A204.1 (cell line): ENCODE measurements around the gene IER5.

Experiments
- FAIRE-seq: peaks from 2 replicates; lab custom pipeline; 2012; peaks lifted over from hg19 to GRCh38; lab: Jason Lieb, UNC

Gene IER5

GRCh38 chr1:181077576-181078242 lies 10.8 kb upstream of the IER5 start:
- no peak for FAIRE-seq

GRCh38 chr1:181079382-181079781 lies 9.1 kb upstream of the IER5 start:
- no peak for FAIRE-seq

GRCh38 chr1:181079920-181080319 lies 8.6 kb upstream of the IER5 start:
- FAIRE-seq: no peak

GRCh38 chr1:181080556-181080955 lies 7.9 kb upstream of the IER5 start:
- no peak for FAIRE-seq

- no peak for FAIRE-seq
Measured at GRCh38 chr1:181081395-181081794, 7.1 kb upstream of the IER5 start.

DNA sequence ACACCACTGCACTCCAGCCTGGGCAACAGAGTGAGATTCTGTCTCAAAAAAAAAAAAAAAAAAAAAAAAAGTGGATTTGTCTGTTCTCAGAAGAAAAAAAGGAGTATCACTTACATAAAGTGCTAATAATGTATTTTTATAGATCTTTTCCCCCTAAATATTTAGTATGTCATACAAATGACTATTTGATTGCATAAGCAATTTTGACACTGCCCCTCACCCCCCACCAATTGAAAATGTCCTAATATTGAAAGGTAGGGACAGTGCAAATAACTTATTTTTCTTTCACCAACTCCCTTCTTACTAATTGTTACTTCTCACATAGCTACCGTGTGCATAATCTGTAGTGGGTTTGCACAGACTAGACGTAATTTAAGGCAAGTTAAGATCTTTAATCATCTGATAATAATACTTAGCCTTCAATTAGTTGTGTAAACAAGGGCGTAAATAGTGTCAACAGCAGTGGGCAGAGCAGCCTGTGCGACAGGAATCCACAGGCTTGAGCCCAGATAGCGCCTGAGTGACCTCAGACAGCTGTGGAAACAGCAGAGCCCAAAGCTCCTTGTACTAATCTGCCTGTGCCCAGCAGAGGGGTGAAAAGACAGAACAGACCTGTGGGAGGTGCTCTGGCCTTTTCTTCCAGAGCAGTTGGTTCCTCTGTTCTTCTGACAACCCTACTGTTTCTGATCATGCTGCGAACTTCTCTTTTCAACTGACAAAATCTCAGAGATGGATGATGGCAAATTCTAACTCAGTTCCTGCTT lies 4.5 kb upstream of the IER5 start:
- no peak for FAIRE-seq

DNA sequence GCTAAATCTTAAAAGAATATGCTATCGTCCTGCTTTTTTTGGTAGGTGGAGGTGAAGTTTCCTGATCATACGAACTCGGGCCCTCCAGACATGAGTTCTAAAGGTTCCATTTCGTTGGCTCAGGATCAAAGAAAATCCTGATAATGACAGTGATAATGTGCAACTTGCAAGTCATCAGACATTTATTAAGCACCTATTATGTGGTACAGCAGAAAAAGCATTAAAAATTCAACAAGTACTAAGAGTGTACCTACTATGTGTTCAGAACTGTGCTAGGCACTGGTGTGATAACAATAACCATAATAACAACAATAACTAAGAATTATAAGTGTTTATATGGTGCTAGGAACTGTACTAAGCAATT lies 3.9 kb upstream of the IER5 start:
- FAIRE-seq: no peak

DNA sequence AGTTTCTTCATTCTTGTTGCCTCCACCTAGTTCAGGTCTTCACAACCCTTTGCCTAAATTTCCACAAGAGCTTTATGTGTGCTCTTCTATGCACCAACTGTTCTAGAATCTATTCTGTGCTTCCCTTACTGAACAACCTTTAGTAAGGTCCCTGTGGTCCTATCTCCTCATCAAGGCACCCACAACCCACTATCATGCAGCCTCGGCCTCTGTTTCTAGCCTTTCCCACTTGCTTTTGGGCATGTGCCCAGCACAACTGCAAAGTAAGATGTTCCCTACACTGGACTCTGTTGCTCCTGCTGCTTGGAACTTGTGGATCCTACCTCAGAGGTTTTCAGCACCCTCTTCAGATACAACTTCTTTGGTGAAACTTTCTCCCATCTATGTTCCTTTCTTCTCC lies 2.4 kb upstream of the IER5 start:
- no peak for FAIRE-seq

- no peak for FAIRE-seq
Measured at GRCh38 chr1:181086926-181087325, 1.6 kb upstream of the IER5 start.

DNA sequence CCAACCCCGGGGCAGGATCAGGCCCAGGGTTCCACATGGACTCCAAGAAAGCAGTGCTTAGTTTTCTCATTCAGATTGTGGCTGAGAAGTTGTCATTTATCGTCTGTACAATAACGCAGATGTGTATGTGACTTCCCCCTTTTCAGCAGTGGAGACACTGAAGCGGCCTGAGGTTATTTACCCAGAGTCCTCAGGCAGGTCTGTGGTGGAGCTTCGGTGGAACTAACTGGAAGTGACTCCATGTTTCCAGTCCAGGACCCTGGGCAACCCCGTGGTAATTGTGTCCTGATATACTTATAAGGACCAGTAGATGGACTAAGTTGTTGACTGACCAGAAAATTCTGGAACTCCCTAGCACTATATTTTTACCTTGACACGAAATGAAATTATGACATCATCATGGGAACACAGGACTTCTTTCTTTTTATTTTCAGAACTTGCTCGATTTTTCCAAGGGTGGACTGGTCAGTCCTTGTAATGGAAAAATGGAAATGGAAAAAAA lies 1.0 kb upstream of the IER5 start:
- FAIRE-seq: no peak

DNA sequence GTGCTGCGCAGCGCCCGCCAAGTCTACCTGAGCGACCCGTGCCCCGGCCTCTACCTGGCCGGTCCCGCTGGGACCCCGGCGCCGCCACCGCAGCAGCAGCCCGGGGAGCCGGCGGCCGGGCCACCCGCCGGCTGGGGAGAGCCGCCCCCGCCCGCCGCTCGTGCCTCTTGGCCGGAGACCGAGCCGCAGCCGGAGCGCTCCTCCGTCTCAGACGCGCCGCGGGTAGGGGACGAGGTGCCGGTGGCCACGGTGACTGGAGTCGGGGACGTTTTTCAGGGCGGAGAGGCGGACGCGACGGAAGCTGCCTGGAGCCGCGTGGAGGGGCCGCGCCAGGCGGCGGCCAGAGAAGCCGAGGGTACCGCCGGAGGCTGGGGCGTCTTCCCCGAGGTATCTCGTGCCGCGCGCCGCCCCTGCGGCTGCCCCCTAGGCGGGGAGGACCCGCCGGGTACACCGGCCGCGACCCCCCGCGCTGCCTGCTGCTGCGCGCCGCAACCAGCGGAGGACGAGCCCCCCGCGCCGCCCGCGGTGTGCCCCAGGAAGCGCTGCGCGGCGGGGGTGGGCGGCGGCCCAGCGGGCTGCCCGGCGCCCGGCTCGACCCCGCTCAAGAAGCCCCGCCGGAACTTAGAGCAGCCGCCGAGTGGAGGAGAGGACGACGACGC lies 646 bp downstream of the IER5 start:
- FAIRE-seq: no peak

- FAIRE-seq: no peak
Measured at GRCh38 chr1:181089676-181090544, 1.4 kb downstream of the IER5 start.

GRCh38 chr1:181090641-181091126 lies 2.2 kb downstream of the IER5 start:
- no peak for FAIRE-seq

GRCh38 chr1:181091309-181092040 lies 3.0 kb downstream of the IER5 start:
- FAIRE-seq: no peak

- no peak for FAIRE-seq
Measured at GRCh38 chr1:181092056-181092455, 3.6 kb downstream of the IER5 start.

DNA sequence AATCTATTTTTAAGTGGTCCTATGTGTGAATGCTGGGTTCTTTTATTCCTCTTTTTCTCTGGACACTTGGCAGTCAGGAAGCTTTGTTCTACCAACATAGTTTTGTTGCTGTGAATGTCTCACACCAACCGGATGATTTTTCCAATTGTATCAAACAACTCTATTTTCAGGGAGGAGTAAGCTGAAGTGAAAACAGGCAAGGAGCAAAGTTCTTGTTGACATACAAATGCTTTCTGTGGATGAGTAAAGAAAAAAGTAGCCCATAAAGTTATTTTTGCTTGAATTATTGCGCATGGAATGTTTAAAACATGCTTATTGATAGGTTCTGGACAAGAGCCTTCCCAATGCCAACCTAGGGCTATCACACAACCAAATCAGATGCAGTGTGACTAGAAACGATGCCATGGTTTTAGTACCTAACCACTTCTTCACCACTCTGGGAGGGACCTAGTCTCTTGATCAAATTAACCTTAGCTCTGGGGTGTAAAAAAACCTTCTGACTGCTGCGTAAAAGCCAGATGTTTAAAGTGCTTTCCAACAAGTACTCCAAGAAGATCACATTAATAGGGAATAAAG lies 4.5 kb downstream of the IER5 start:
- FAIRE-seq: no peak

GRCh38 chr1:181094416-181095212 lies 6.1 kb downstream of the IER5 start:
- FAIRE-seq: no peak

DNA sequence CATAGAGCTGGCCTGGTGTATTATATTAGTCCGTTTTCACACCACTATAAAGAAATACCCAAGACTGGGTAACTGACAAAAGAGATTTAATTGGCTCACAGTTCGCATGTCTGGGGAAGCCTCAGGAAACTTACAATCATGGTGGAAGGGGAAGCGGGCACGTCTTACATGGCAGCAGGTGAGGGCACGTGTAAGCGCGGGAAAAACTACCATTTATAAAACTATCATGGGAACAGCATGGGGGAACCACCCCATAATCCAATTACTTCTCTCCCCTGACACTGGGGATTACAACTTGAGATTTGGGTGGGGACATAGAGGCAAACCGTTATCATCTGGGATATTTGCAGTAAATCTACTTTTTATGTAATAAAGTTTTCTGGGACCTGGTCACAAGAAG lies 6.8 kb downstream of the IER5 start:
- FAIRE-seq: no peak

DNA sequence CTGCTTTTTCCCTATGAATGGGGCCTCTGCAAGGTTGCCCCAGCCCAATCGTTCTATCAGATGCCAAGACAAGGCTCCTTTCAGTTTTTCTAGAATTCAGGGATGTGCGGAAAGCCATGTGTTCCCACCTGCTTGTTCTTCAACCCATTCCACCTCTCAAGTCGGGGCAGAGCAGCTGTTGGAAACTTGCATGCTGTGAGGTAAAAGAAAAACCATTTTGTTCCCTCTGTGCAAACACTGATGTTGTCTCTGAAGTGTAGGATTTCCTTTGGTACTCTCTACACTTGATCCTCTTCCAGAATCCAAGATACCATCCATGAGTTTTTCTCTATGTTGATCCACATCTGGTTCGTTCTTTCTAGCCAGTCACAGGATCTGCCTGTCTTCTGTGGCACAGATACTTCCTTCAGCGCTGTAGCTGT lies 7.3 kb downstream of the IER5 start:
- no peak for FAIRE-seq

DNA sequence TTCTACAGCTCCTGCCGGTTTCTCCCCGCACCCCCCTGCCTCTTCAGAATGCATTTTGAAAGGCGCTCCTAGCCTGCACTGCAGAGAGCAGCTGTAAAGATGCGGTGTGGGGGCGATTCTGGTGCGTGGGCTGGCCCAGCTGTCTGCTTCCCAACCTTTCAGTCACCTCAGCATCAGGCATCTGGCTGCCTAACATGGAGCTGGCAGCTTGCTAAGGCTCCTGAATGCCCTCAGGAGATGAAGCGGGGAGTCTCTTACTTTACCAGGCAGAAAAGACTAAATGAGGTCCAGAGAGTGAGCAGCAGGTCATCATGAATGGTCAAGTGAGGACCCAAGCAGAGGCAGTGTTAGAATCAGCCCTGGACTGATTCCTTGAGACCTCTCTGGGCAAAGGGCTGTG lies 8.7 kb downstream of the IER5 start:
- no peak for FAIRE-seq
